H1 (cell line): ENCODE results near the gene ARL5C. TPM values are rescaled to one million over a fixed set of nuclear protein-coding genes. Genes with fewer than 3 reads are reported as not detected.

ENCODE experiments used
- CTCF ChIA-PET: fragments of 300-600 bp; sonication (Branson Sonifier 250); formaldehyde crosslinking; loops from one replicate; lab custom pipeline; 2021; ENCODE audit not compliant: partially characterized antibody; lab: Charles Lee
- POLR2A ChIA-PET: fragments of 300-600 bp; sonication (Branson Sonifier 250); formaldehyde crosslinking; loops from one replicate; lab custom pipeline; 2021; ENCODE audit warnings: inconsistent platforms; ENCODE audit not compliant: partially characterized antibody; lab: Charles Lee
- DNase-seq, 2 experiments: peaks; one replicate each; pipeline versions ENCODE4 v3.0.0 to v3.0.0-alpha.2; 2010 to 2022; ENCODE audit warnings: low spot score in 2 of 2, low read depth in 1 of 2, mixed read lengths in 1 of 2
- FAIRE-seq: peaks from 2 replicates; lab custom pipeline; 2011; peaks lifted over from hg19 to GRCh38; lab: Jason Lieb, UNC
- H2AFZ ChIP-seq: 2 replicates; pipeline ENCODE4 v1.8.1; 2012; ENCODE audit warnings: low read length, inconsistent platforms
- H2AK5ac ChIP-seq: 2 replicates; pipeline ENCODE4 v1.6.1; 2013; ENCODE audit warnings: low read depth, low read length
- H2BK120ac ChIP-seq: replicated peaks from 2 replicates; pipeline ENCODE3; 2013; ENCODE audit warnings: low read depth, low read length, inconsistent platforms
- H2BK12ac ChIP-seq: 2 replicates; pipeline ENCODE4 v1.6.1; 2013; ENCODE audit warnings: low read depth, low read length
- H2BK15ac ChIP-seq: 2 replicates; pipeline ENCODE4 v1.6.1; 2013; ENCODE audit warnings: low read length
- H2BK20ac ChIP-seq: 2 replicates; pipeline ENCODE4 v1.6.1; 2013; ENCODE audit warnings: low read length
- H2BK5ac ChIP-seq: 2 replicates; pipeline ENCODE4 v1.6.1; 2013; ENCODE audit warnings: low read depth, low read length
- H3K14ac ChIP-seq: 2 replicates; pipeline ENCODE4 v1.6.1; 2013; ENCODE audit warnings: inconsistent platforms; ENCODE audit not compliant: insufficient read length
- H3K18ac ChIP-seq: 2 replicates; pipeline ENCODE4 v1.6.1; 2013; ENCODE audit warnings: low read length; ENCODE audit errors: extremely low read depth
- H3K23ac ChIP-seq: 2 replicates; pipeline ENCODE4 v1.6.1; 2013; ENCODE audit warnings: inconsistent platforms; ENCODE audit not compliant: insufficient read length
- H3K23me2 ChIP-seq: 2 replicates; pipeline ENCODE4 v1.6.1; 2013; ENCODE audit warnings: low read depth, low read length
- H3K27ac ChIP-seq: 2 replicates; pipeline ENCODE4 v1.6.1; 2011; ENCODE audit warnings: low read depth, low read length, inconsistent platforms
- H3K27me3 ChIP-seq, 4 experiments: replicated peaks in 1 of 4; 1 replicate in 1 of 4; 2 replicates in 3 of 4; pipeline versions ENCODE4 v1.6.1 to v1.8.1; 2011 to 2013; ENCODE audit warnings: low read length in 3 of 4, mild to moderate bottlenecking in 3 of 4, inconsistent platforms in 2 of 4, mixed read lengths in 2 of 4, moderate library complexity in 1 of 4; ENCODE audit not compliant: control insufficient read depth in 3 of 4, insufficient read depth in 3 of 4; ENCODE audit errors: extremely low read depth in 1 of 4
- H3K36me3 ChIP-seq, 4 experiments: 2 replicates each; pipeline versions ENCODE4 v1.6.1 to v1.8.1; 2011 to 2013; ENCODE audit warnings: mild to moderate bottlenecking in 4 of 4, low read length in 3 of 4, moderate library complexity in 2 of 4, control low read depth in 1 of 4, inconsistent platforms in 1 of 4; ENCODE audit not compliant: insufficient read depth in 4 of 4, control insufficient read depth in 2 of 4
- H3K4ac ChIP-seq: replicated peaks from 2 replicates; pipeline ENCODE3; 2013; ENCODE audit warnings: low read length, low read depth, mixed read lengths, inconsistent platforms; ENCODE audit not compliant: insufficient read length
- H3K4me1 ChIP-seq, 4 experiments: replicated peaks in 1 of 4; 1 replicate in 1 of 4; 2 replicates in 3 of 4; pipeline versions ENCODE4 v1.6.1 to v1.8.1; 2011 to 2013; ENCODE audit warnings: low read length in 3 of 4, inconsistent platforms in 2 of 4, mixed read lengths in 1 of 4; ENCODE audit not compliant: insufficient read depth in 4 of 4, control insufficient read depth in 3 of 4
- H3K4me2 ChIP-seq, 2 experiments: 2 replicates each; pipeline versions ENCODE4 v1.6.1 to v1.8.1; 2011 to 2013; ENCODE audit warnings: low read depth in 2 of 2, low read length in 2 of 2, control low read depth in 1 of 2, inconsistent platforms in 1 of 2, mild to moderate bottlenecking in 1 of 2; ENCODE audit not compliant: insufficient read depth in 1 of 2
- H3K4me3 ChIP-seq, 4 experiments: fragments of 200-600, 300-600 bp in 1 of 4; sonication (generic), shearing (Covaris generic), sonication (Bioruptor Twin) in 1 of 4; 2 replicates each; pipeline versions ENCODE4 v1.5.1 to v1.8.1; 2011 to 2016; ENCODE audit warnings: low read length in 4 of 4, low read depth in 3 of 4, control low read depth in 2 of 4, inconsistent platforms in 2 of 4, mild to moderate bottlenecking in 2 of 4, mixed read lengths in 1 of 4, moderate library complexity in 1 of 4; ENCODE audit not compliant: insufficient read depth in 2 of 4; ENCODE audit errors: extremely low read depth in 1 of 4
- H3K56ac ChIP-seq: replicated peaks from 2 replicates; pipeline ENCODE3; 2013; ENCODE audit warnings: low read depth, mild to moderate bottlenecking, mixed read lengths, low read length, inconsistent platforms; ENCODE audit not compliant: insufficient read length
- H3K79me1 ChIP-seq: 2 replicates; pipeline ENCODE4 v1.6.1; 2013; ENCODE audit warnings: low read depth, low read length, control low read depth
- H3K79me2 ChIP-seq, 2 experiments: 2 replicates each; pipeline versions ENCODE4 v1.6.1 to v1.8.1; 2012 to 2013; ENCODE audit warnings: low read length in 2 of 2, mild to moderate bottlenecking in 2 of 2, inconsistent platforms in 1 of 2; ENCODE audit not compliant: insufficient read depth in 2 of 2, control insufficient read depth in 1 of 2
- H3K9ac ChIP-seq, 4 experiments: replicated peaks in 1 of 4; 1 replicate in 1 of 4; 2 replicates in 3 of 4; pipeline versions ENCODE4 v1.6.1 to v1.8.1; 2011 to 2013; ENCODE audit warnings: low read depth in 3 of 4, low read length in 3 of 4, control low read depth in 2 of 4, mild to moderate bottlenecking in 2 of 4, moderate library complexity in 2 of 4, inconsistent platforms in 1 of 4; ENCODE audit errors: extremely low read depth in 1 of 4
- H3K9me3 ChIP-seq, 2 experiments: 2 replicates each; pipeline versions ENCODE4 v1.6.1 to v1.8.1; 2012 to 2013; ENCODE audit warnings: mild to moderate bottlenecking in 2 of 2, moderate library complexity in 2 of 2, control low read depth in 1 of 2, inconsistent platforms in 1 of 2, low read depth in 1 of 2, low read length in 1 of 2, mixed read lengths in 1 of 2; ENCODE audit not compliant: insufficient read depth in 2 of 2
- H4K20me1 ChIP-seq, 2 experiments: replicated peaks in 1 of 2; 2 replicates each; pipeline versions ENCODE3 to v1.8.1; 2011 to 2013; ENCODE audit warnings: inconsistent platforms in 2 of 2, low read length in 2 of 2, mild to moderate bottlenecking in 1 of 2; ENCODE audit not compliant: insufficient read depth in 2 of 2, control insufficient read depth in 1 of 2
- H4K5ac ChIP-seq: 2 replicates; pipeline ENCODE4 v1.6.1; 2013; ENCODE audit warnings: low read length, low read depth, mixed read lengths, inconsistent platforms; ENCODE audit not compliant: insufficient read length
- H4K8ac ChIP-seq: 2 replicates; pipeline ENCODE4 v1.8.0; 2013; ENCODE audit warnings: mild to moderate bottlenecking, moderate library complexity, low read length, inconsistent platforms; ENCODE audit not compliant: insufficient read depth; ENCODE audit errors: extremely low read depth
- H4K91ac ChIP-seq: replicated peaks from 2 replicates; pipeline ENCODE3; 2013; ENCODE audit warnings: low read length, mixed read lengths, inconsistent platforms; ENCODE audit not compliant: insufficient read length
- HDAC2 ChIP-seq, 2 experiments: fragments of 300-600 bp in 1 of 2; sonication (generic) in 1 of 2; IDR thresholded peaks; 2 replicates each; pipeline ENCODE4 v1.6.1; 2011 to 2012; ENCODE audit warnings: low read depth in 2 of 2, low read length in 2 of 2, mild to moderate bottlenecking in 2 of 2, moderate library complexity in 2 of 2, borderline replicate concordance in 1 of 2, inconsistent platforms in 1 of 2
- HDAC6 ChIP-seq: IDR thresholded peaks from one replicate; pipeline ENCODE4 v1.7.1; 2012; ENCODE audit warnings: low read depth, mild to moderate bottlenecking, inconsistent platforms, low read length, moderate library complexity
- WGBS, 2 experiments: shearing (Covaris generic) in 1 of 2; methylation state at CpG; one replicate each; pipeline versions ENCODE4 v1.1.6 to v1.1.7; 2013 to 2015; ENCODE audit warnings: low lambda C conversion rate in 2 of 2, mixed read lengths in 2 of 2, inconsistent platforms in 1 of 2, low coverage in 1 of 2, missing lambda C conversion rate in 1 of 2; ENCODE audit not compliant: insufficient replicate concordance in 2 of 2, insufficient coverage in 1 of 2, insufficient read length in 1 of 2; ENCODE audit errors: extremely low coverage in 1 of 2, missing lambda C conversion rate in 1 of 2; 5-methylcytosine and 5-hydroxymethylcytosine counted together
- polyA plus RNA-seq, 7 experiments: library from polyadenylated mRNA; depleted of rRNA in 3 of 7; stranded (reverse) in 5 of 7; unstranded in 2 of 7; fragments of >200 nt in 5 of 7; fragments of 200-250 nt in 2 of 7; gene quantifications; 1 replicate in 5 of 7; 2 replicates in 1 of 7; 4 replicates in 1 of 7; pipeline versions ENCODE4 v1.2.1 to v1.2.3, GENCODE V29; 2011 to 2013; ENCODE audit warnings: missing spikeins in 2 of 7, mixed read lengths in 2 of 7
- total RNA-seq: library from RNA; stranded (reverse); fragmentation: NEBNext Ultra II Directional; extraction: Animal tissue kit (Norgen Biotek cat#: 25700); gene quantifications from 2 replicates; pipeline ENCODE4 v1.2.1, GENCODE V29; 2021
- TF ChIP-seq, protein P1 (sequence below): IDR thresholded peaks from 2 replicates; pipeline ENCODE4 v1.6.1; 2012; ENCODE audit warnings: low read length, inconsistent platforms

Gene ARL5C
- total and polyA plus RNA-seq, 2 of the 8 experiments (the other 6 are each of a cell fraction or from before 2014, with no cell fraction given), result not detected

DNA sequence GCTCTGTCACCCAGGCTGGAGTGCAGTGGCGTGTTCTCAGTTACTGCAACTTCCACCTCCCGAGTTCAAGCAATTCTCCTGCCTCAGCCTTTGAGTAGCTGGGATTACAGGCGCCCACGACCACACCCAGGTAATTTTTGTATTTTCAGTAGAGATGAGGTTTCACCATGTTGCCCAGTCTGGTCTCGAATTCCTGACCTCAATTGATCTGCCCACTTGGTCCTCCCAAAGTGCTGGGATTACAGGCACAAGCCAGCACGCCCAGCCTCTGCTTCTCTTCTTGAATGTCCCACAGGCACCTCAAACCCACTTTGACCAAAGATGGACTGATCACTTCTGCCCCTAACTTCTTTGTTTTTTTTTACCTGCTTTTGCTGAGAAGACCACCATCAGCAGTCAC, 4.6 kb upstream of the ARL5C start:
- H3K23me2 ChIP-seq, result peaks cover 6% of the 10 kb centered on the region; the same call in 1 of the 2 replicates
- H2BK20ac ChIP-seq, result no peak overlapping the region
- H3K18ac ChIP-seq, result no peak overlapping the region
- no peak overlapping the region for H3K27ac ChIP-seq
- no peak overlapping the region for H3K4me3 ChIP-seq
- no peak overlapping the region for H3K9ac ChIP-seq
- no peak overlapping the region for H4K91ac ChIP-seq
- peaks cover 11 to 22% (median 18%) of the 10 kb centered on the region in 4 experiments for H3K27me3 ChIP-seq
- H3K79me1 ChIP-seq, result no peaks in the 10 kb centered on the region
- H3K23ac ChIP-seq, result no peak overlapping the region
- WGBS, 2 experiments, result 90% methylated on average over 5 of the region's 6 CpGs; no CpG with 5 or more reads in 1 of the 2 experiments
- no peaks in the 10 kb centered on the region; a peak in 1 of 8 replicates for H3K36me3 ChIP-seq
- CTCF ChIA-PET, result interaction anchor here (1.2 to 7.4 kb wide), 6 partner anchors 13 to 247 kb away, joined by 3 to 63 read pairs (median 8); no protein-coding TSS in a partner anchor
- DNase-seq (no peak), FAIRE-seq (no peak)
- H3K56ac ChIP-seq, result no peak overlapping the region
- H4K5ac ChIP-seq, result no peak overlapping the region
- no peak overlapping the region for H2BK15ac ChIP-seq
- H3K79me2 ChIP-seq, result no peaks in the 10 kb centered on the region
- peaks cover 0 to 19% (median 14%) of the 10 kb centered on the region in 4 experiments; a peak in 6 of 7 replicates for H3K4me1 ChIP-seq
- POLR2A ChIA-PET, result interaction anchor here (2.2 kb wide), 1 partner anchor 17 kb away, joined by 6 read pairs; no protein-coding TSS in a partner anchor
- H2BK12ac ChIP-seq, result no peak overlapping the region
- H4K20me1 ChIP-seq, result no peaks in the 10 kb centered on the region
- no peak overlapping the region for H2AFZ ChIP-seq
- no peak overlapping the region for H3K4ac ChIP-seq
- no peak overlapping the region for H2AK5ac ChIP-seq
- no peak overlapping the region for H3K14ac ChIP-seq
- no peak overlapping the region for H2BK5ac ChIP-seq
- no peaks in the 10 kb centered on the region for H3K9me3 ChIP-seq
- no peak overlapping the region for H3K4me2 ChIP-seq
- no peak overlapping the region for H4K8ac ChIP-seq
- H2BK120ac ChIP-seq, result no peak overlapping the region
- TF ChIP-seq, protein P1, sequence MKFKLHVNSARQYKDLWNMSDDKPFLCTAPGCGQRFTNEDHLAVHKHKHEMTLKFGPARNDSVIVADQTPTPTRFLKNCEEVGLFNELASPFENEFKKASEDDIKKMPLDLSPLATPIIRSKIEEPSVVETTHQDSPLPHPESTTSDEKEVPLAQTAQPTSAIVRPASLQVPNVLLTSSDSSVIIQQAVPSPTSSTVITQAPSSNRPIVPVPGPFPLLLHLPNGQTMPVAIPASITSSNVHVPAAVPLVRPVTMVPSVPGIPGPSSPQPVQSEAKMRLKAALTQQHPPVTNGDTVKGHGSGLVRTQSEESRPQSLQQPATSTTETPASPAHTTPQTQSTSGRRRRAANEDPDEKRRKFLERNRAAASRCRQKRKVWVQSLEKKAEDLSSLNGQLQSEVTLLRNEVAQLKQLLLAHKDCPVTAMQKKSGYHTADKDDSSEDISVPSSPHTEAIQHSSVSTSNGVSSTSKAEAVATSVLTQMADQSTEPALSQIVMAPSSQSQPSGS, result no peak
- TF ChIP-seq HDAC6 (no peak), HDAC2 (IDR thresholded peaks at IDR 0.05; ENCODE audit: borderline replicate concordance in 1 of 2, low read depth in 2 of 2, low read length in 2 of 2) (no peak)
